AG08395 (cell line): ENCODE data around the gene MYH16.
A peak's percentile ranks its signal among the peaks of the same experiment; 100 is the strongest.
"Not testable (repeated sequence)": the region's sequence is repeated elsewhere in the genome, so short reads cannot be mapped to it uniquely, and the experiment has no call there.

Source experiments
- DNase-seq: peaks from one replicate; pipeline ENCODE4 v3.0.0; 2012; ENCODE audit warnings: mixed read lengths, low spot score

MYH16 gene

DNA sequence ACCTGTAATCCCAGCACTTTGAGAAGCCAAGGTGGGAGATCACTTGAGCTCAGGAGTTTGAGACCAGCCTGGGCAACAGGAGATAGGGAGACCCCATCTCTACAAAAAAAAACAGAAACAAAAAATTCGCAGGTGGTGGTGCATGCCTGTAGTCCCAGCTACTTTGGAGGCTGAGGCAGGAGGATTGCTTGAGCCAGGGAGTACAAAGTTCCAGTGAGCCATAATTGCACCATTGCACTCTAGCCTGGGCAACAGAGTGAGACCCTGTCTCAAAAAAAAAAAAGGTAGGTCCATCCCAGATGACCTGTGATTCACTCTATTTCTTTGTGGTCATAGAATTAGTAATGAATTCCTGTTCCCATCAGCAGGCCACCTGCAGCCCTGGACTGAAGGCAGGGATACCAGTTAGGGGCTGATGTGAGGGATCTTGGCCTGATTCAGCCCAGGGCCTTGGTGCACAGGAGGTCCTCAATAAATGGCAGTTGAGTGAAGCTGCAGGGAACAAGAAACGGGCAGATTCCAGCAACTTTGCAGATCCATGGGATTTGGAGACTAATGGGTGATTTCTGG, at the start of gene MYH16:
MYH16 (plus strand) TSS at position 364 of the 570 bp plus-strand sequence.
- no peak for DNase-seq

DNA sequence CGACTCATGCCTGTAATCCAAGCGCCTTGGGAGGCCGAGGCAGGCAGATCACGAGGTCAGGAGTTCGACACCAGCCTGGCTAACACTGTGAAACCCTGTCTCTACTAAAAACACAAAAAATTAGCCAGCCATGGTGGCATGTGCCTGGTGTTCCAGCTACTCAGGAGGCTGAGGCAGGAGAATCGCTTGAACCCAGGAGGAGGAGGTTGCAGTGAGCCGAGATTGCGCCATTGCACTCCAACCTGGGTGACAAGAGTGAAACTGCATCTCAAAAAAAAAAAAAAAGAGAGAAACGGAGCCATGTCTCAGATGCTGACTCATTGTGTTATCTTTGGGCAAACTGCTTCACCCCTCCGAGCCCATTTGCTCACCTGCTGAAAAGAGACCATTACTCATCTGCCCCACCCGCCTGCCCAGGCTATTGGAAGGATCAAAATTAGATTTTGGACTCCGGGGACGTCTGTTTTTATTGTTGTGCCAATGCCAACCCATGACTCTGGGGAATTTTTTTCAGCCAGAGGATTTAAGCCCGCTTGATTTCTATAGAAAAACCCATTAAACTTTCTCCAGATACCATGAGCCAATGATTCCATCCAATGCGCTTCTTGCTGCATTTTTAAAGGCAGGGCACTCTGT, 48.3 kb upstream of the MYH16 start:
- DNase-seq, result peak; percentile 26

GRCh38 chr7:99224899-99225265, 47.8 kb upstream of the MYH16 start:
- DNase-seq, result no peak

DNA sequence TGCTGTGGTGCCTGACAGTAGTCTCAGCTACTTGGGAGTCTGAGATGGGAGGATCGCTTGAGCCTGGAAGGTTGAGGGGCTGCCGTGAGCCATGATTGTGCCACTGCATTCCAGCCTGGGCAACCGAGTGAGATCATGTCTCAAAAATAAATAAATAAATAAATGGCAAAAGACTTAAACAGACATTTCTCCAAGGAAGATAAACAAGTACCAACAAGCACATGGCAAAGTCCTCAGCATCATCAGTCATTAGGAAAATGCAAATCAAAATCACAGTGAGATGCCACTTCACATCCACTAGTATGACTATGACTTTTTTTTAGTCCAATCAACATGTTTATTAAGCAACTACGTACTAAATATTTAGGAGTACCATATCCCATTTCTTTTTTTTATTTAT, 43.4 kb upstream of the MYH16 start:
- DNase-seq, result no peak

GRCh38 chr7:99232082-99232770, 40.4 kb upstream of the MYH16 start:
- no peak for DNase-seq

GRCh38 chr7:99232955-99233354, 39.7 kb upstream of the MYH16 start:
- not testable (repeated sequence) for DNase-seq

GRCh38 chr7:99234185-99234584, 38.5 kb upstream of the MYH16 start:
- DNase-seq, result no peak

DNA sequence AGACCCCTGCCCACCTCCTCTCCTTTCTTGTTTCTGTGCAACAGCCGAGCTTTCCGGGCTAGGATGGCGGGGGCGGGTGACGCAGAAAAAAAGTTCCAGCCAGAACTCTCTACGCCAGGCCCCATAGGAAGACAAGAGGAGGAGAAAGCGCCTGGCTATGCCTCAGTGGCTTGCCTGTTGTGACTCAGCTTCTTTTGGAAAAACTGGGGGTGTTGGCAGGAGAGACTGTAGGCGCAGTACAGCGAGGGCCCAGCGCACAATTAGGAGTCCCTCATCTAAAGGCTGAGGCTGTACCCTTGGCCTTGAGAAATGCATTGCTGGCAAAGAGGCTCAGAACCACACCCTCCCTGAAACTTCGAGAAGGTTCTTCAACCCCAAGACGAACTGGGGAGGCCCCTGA, 36.7 kb upstream of the MYH16 start:
- DNase-seq, result no peak

DNA sequence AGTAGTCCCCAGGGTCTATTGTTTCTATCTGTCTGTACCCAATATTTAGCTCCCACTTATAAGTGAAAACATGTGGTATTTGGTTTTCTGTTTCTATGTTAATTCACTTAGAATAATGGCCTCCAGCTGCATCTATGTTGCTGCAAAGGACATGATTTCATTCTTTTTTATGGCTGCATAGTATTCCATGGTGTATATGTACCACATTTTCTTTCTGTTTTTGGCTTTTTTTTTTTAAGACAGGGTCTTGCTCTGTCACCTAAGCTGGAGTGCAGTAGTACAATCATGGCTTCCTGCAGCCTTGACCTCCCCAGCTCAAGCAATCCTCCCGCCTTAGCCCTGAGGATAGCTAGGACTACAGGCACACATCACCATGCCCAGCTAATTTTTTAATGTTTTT, 34.8 kb upstream of the MYH16 start:
- not testable (repeated sequence) for DNase-seq

- DNase-seq, result no peak
Measured at GRCh38 chr7:99238558-99239341, 33.9 kb upstream of the MYH16 start.

DNA sequence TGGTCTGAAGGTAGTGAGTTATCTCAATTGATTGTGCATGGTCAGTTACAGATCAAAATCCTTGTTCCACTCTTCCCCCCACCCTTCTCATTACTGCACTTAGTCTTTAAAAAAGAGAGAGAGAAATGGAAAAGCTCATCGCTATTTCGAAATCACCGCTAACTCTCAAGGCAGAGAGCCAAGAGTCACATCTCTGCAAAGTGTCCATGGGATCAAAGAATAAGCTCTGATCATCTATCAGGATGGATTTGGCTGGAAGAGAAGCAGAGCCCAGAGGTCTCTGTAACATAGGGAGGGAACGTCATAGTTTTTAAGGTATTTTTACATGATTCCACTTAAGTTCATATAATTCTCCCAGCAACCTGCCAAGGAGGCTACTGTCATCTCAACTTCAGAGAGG, 30.0 kb upstream of the MYH16 start:
- no peak for DNase-seq

GRCh38 chr7:99243751-99244337, 28.8 kb upstream of the MYH16 start:
- no peak for DNase-seq

DNA sequence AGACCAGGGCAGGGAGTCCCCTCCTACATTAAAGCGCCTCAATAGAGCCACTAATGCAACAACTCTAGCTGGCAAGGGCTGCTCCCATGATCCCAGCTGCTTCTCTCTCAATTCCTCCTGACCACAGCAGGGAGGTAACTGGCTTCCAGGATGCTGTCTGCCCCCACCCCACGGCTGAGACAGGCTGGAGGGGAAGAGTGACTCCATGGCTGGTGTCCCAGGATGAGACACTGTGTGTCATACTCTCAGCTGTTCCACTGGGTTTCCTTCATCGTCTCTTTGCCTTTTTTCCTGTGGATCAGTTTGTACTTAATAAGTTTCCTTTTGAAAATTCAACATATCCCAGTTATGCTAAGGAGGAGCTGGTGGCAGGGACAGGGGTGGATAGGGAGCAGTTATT, 27.7 kb upstream of the MYH16 start:
- peak; percentile 85 for DNase-seq

DNA sequence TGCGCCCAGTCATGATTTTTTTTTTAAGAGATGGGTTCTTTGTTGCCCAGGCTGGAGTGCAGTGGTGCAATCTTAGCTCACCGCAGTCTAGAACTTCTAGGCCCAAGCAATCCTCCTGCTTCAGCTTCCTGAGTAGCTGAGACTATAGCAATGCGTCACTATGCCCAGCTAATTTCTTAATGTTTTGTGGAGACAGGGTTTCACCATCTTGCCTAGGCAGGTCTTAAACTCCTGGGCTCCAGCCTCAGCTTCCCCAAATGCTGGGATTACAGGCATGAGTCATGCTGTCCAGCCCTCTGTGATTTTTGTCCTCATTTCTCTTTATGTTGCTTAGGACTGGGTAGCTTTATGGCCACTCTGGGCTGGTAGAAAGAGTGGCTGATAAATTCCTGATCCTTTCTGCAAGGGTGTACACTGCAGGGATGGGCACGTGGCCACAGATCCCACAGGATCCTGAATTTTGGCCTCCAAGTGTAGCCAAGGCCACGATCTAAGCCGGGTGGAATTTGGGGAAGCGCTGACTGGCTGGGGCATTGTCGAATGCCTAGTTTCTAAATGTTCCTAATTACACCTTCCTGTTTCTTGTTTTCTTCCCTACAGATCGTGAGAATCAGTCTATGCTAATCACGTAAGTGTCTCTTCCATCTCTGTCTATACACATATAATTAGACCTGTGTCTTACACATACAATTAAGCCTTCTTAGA, 24.1 kb upstream of the MYH16 start:
- no peak for DNase-seq

DNA sequence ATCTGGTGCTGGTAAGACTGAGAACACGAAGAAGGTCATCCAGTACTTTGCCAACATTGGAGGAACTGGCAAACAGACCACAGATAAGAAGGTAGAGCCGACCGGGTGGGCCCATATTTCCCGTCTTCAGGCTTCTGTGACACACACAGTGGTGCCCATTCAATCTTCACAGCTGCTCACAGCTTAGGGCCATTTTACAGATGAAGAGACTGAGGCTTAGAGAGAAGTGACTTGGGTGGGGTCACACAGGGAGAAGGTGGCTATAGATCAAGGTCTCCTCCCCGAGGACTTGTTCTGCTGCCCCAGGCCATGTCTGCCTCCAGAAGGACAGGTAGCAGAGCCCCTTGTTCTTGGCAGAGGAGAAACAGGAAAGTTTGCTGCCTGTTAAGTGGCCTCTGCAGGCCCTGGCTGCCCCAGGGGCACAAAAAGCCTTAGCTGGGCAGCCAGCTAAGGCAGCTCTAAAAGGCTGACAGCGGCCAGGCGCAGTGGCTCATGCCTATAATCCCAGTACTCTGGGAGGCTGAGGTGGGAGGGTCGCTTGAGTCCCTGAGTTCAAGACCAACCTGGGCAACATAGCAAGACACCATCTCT, 22.6 kb upstream of the MYH16 start:
- DNase-seq, result no peak

GRCh38 chr7:99252166-99252895, 20.3 kb upstream of the MYH16 start:
- DNase-seq, result no peak

DNA sequence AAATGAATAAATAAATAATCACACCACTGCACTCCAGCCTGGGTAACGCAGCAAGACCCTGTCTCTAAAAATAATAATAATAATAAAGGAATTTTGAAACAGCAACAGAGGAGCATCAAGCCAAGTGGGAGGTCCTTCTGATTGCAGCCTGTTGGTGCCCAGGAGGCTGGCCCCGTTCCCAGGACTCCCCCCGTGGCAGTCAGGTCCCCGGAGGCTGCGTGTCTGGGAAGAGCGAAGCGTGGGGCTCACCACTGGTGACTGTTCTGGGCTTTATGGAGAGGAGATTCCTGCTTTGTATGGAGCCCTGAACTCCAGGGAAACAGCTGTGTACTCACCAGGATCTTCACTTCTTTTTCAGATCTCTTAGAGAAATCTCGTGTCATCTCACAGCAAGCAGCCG, 19.3 kb upstream of the MYH16 start:
- no peak for DNase-seq

GRCh38 chr7:99254390-99254789, 18.2 kb upstream of the MYH16 start:
- DNase-seq, result no peak

DNA sequence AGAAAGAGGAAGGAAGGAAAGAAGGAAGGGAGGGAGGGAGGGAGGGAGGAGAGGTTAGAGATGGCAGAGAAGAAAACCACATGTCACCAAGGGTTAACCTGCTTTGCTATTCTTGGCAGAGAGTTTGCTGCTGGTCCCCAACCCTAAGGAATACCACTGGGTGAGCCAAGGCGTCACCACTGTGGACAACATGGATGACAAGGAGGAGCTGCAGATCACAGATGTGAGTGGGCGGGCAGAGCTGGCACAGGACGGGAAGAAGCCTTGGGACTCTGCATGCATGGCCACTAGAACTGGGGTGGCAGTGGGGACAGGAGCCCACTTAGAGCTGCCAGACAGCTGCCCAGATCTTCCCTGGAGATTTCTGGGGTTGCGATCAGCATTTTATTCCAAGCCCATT, 17.2 kb upstream of the MYH16 start:
- DNase-seq, result no peak

- DNase-seq, result no peak
Measured at GRCh38 chr7:99257065-99257464, 15.6 kb upstream of the MYH16 start.

GRCh38 chr7:99257675-99258074, 15.0 kb upstream of the MYH16 start:
- no peak for DNase-seq
